Naive thymus-derived CD4-positive, alpha-beta T cell (primary cell): ENCODE measurements around the gene CHST3. TPM values are rescaled to one million over a fixed set of nuclear protein-coding genes. Genes with fewer than 3 reads are reported as not detected.

Source experiments
- ATAC-seq: fragments of 150-1000 bp; cut with Tn5 transposase; 2 replicates; pipeline ENCODE4 v1.10.0; 2021; ENCODE audit warnings: mild to moderate bottlenecking, moderate library complexity
- CTCF ChIA-PET: fragments of 350-600 bp; sonication (Branson Sonifier 250); formaldehyde crosslinking; loops from one replicate; lab custom pipeline; 2021; ENCODE audit warnings: antibody characterized with exemption; lab: Charles Lee
- POLR2A ChIA-PET: fragments of 350-600 bp; sonication (Branson Sonifier 250); formaldehyde crosslinking; loops from one replicate; lab custom pipeline; 2021; ENCODE audit warnings: antibody characterized with exemption, inconsistent platforms; lab: Charles Lee
- DNase-seq, 9 donors: peaks; one replicate each; pipeline versions ENCODE4 v3.0.0 to v3.0.0-alpha.2; 2020 to 2022; ENCODE audit warnings: mixed read lengths in 1 of 9
- H3K27ac ChIP-seq: one replicate; pipeline ENCODE4 v1.7.0; 2013; ENCODE audit warnings: mild to moderate bottlenecking, low read depth, low read length, moderate library complexity
- H3K27me3 ChIP-seq, 2 donors: one replicate each; pipeline ENCODE4 v1.7.0; 2013; ENCODE audit warnings: low read length in 2 of 2, mild to moderate bottlenecking in 2 of 2, moderate library complexity in 2 of 2; ENCODE audit not compliant: control insufficient read depth in 2 of 2, insufficient read depth in 2 of 2
- H3K36me3 ChIP-seq, 3 experiments: 1 replicate in 2 of 3; 2 replicates in 1 of 3; pipeline ENCODE4 v1.7.0; 2013; ENCODE audit warnings: low read length in 3 of 3, mild to moderate bottlenecking in 3 of 3, moderate library complexity in 1 of 3; ENCODE audit not compliant: insufficient read depth in 3 of 3, control insufficient read depth in 2 of 3
- H3K4me1 ChIP-seq, 2 donors: one replicate each; pipeline ENCODE4 v1.7.0; 2013; ENCODE audit warnings: low read length in 2 of 2, mild to moderate bottlenecking in 2 of 2, moderate library complexity in 1 of 2; ENCODE audit not compliant: control insufficient read depth in 2 of 2, insufficient read depth in 2 of 2
- H3K4me3 ChIP-seq: 2 replicates; pipeline ENCODE4 v1.7.0; 2013; ENCODE audit warnings: mild to moderate bottlenecking, low read length
- H3K9me3 ChIP-seq, 3 experiments: 1 replicate in 2 of 3; 2 replicates in 1 of 3; pipeline ENCODE4 v1.7.0; 2013; ENCODE audit warnings: low read length in 3 of 3; ENCODE audit not compliant: control insufficient read depth in 2 of 3
- H3K27ac Mint-ChIP-seq, 9 donors: one replicate each; pipeline ENCODE4 v1.8.0; 2020 to 2022; ENCODE audit warnings: mixed read lengths in 9 of 9, mild to moderate bottlenecking in 8 of 9, moderate library complexity in 5 of 9, inconsistent platforms in 2 of 9
- H3K27me3 Mint-ChIP-seq, 5 donors: one replicate each; pipeline ENCODE4 v1.8.0; 2021 to 2022; ENCODE audit warnings: mixed read lengths in 5 of 5, mild to moderate bottlenecking in 1 of 5
- H3K36me3 Mint-ChIP-seq, 5 donors: one replicate each; pipeline ENCODE4 v1.8.0; 2020 to 2022; ENCODE audit warnings: mixed read lengths in 5 of 5, mild to moderate bottlenecking in 3 of 5, inconsistent platforms in 1 of 5
- H3K4me1 Mint-ChIP-seq, 7 donors: one replicate each; pipeline ENCODE4 v1.8.0; 2020 to 2022; ENCODE audit warnings: mixed read lengths in 7 of 7, mild to moderate bottlenecking in 3 of 7, inconsistent platforms in 1 of 7
- H3K4me3 Mint-ChIP-seq, 10 donors: one replicate each; pipeline ENCODE4 v1.8.0; 2020 to 2022; ENCODE audit warnings: mild to moderate bottlenecking in 10 of 10, mixed read lengths in 10 of 10, moderate library complexity in 6 of 10, inconsistent platforms in 2 of 10
- H3K9me3 Mint-ChIP-seq, 11 donors: one replicate each; pipeline ENCODE4 v1.8.0; 2020 to 2022; ENCODE audit warnings: mixed read lengths in 11 of 11, mild to moderate bottlenecking in 4 of 11, inconsistent platforms in 1 of 11, moderate library complexity in 1 of 11
- intact Hi-C, 2 donors: fragments of 100-400 bp; cut with micrococcal nuclease; formaldehyde crosslinking; loops; one replicate each; pipeline ENCODE4 v1.15.1; 2023
- polyA plus RNA-seq, 2 donors: library from polyadenylated mRNA; unstranded; fragments of 300-500 nt; fragmentation: Illumina TruSeq; gene quantifications; one replicate each; pipeline ENCODE4 v1.2.3, GENCODE V29; 2021
- total RNA-seq, 6 experiments: library from RNA in 5 of 6; stranded (reverse) in 5 of 6; gene quantifications; 1 replicate in 5 of 6; 2 replicates in 1 of 6; pipeline ENCODE4 v1.2.3 and lab custom pipeline; 2021 to 2026

CHST3 gene
- total and polyA plus RNA-seq, 7 experiments from 2014 or later = 0.05 TPM; not detected in 6

DNA sequence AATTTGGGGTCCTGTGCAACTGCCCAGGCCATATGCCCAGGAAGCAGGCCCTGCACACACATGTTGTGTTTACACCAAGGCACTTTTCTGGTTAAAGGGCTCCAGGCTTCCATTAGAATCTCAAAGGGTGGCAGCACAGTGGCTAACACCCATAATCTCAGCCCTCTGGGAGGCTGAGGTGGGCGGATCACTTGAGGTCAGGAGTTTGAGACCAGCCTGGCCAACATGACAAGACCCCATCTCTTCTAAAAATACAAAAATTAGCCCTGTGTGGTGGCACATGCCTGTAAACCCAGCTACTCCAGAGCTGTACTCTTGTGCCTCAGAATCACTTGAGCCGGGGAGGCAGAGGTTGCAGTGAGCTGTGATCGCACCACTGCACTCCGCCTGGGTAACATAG is 70.6 kb downstream of the CHST3 start:
- H3K4me1 ChIP-seq = no peaks in the 10 kb centered on the region
- Mint-ChIP-seq H3K4me1 (peaks cover 0 to 4% (median 0%) of the 10 kb centered on the region in 7 donors), H3K9me3 (no peaks in the 10 kb centered on the region), H3K36me3 (no peaks in the 10 kb centered on the region), H3K27ac (no peak overlapping the region), H3K27me3 (peaks cover 0 to 9% (median 0%) of the 10 kb centered on the region in 5 donors), H3K4me3 (no peak overlapping the region)
- no peak for DNase-seq
- ATAC-seq = no peak
- ChIA-PET POLR2A (interaction anchor here (0.5 kb wide), 1 partner anchor 8 kb away, joined by 3 read pairs; no protein-coding TSS in a partner anchor), CTCF (no interaction called here)
- no peaks in the 10 kb centered on the region for H3K9me3 ChIP-seq
- H3K27me3 ChIP-seq = no peaks in the 10 kb centered on the region
- no peaks in the 10 kb centered on the region for H3K36me3 ChIP-seq
- H3K27ac ChIP-seq = no peak overlapping the region
- no peak overlapping the region for H3K4me3 ChIP-seq
- intact Hi-C loops = no loop called here

DNA sequence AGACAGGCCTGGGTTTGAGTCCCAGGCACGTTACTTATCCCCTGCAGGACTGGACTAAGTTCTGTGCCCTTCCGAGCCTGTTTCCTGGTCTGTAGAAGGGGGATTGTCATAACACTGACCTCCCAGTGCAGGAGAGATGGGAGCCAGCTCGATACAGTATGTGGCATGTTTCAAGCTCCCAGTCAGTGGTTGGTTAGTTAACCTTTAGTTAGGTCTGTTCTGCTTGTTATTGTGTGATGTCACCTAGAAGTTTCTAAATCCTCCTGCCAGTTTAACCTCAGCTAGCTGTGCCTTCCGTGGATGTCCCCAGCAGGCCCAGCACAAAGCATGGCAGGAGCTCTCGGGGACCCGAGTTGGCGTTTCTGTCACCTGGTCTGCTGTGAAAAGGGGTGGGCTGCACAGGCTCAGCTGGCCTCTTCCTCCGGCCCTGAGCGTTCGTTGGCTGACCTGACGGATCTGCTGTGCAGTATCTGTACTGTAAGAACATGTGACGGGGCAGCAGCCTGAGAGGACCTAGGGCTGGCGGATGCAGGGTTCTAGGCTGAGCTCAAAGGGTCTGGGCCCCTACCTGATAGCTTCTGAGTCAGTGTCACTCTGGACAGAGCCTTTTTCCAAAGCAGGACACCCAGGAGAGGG is 71.2 kb downstream of the CHST3 start:
- Mint-ChIP-seq H3K4me1 (peaks cover 0 to 2% (median 0%) of the 10 kb centered on the region in 7 donors), H3K9me3 (peaks cover 0 to 2% (median 0%) of the 10 kb centered on the region in 11 donors), H3K36me3 (no peaks in the 10 kb centered on the region), H3K4me3 (no peak overlapping the region), H3K27ac (no peak overlapping the region), H3K27me3 (peaks cover 0 to 9% (median 0%) of the 10 kb centered on the region in 5 donors)
- no peaks in the 10 kb centered on the region for H3K27me3 ChIP-seq
- no peak for ATAC-seq
- CTCF ChIA-PET = no interaction called here
- intact Hi-C loops = no loop called here
- H3K9me3 ChIP-seq = no peaks in the 10 kb centered on the region
- H3K4me3 ChIP-seq = no peak overlapping the region
- DNase-seq = no peak
- no peaks in the 10 kb centered on the region for H3K36me3 ChIP-seq
- POLR2A ChIA-PET = interaction anchor here (0.5 kb wide), 1 partner anchor 9 kb away, joined by 3 read pairs; no protein-coding TSS in a partner anchor
- H3K27ac ChIP-seq = no peak overlapping the region
- H3K4me1 ChIP-seq = no peaks in the 10 kb centered on the region

DNA sequence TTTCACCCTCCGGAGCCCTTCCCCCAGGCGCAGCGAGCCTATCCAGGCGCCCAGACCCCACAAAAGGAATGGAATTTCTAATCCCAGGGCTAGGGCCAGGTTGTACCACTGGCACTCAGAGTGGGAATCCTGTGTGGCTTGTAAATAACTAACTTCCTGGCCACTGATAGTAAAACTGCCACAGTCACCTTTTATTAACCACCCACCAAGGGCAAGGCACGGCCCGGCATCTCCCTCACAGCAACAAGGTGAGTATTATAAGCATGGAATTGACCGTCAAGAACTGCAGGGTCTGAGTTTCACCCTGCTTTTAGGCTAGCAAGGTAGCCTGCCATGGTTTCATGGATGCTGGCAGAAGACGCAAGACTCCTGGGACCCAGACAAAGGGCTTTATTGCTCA is 73.1 kb downstream of the CHST3 start:
- no peaks in the 10 kb centered on the region for H3K36me3 ChIP-seq
- DNase-seq (no peak), ATAC-seq (no peak)
- no peak overlapping the region for H3K27ac Mint-ChIP-seq
- POLR2A ChIA-PET = no interaction called here
- intact Hi-C loops = no loop called here
- peaks cover 0 to 2% (median 0%) of the 10 kb centered on the region in 11 donors for H3K9me3 Mint-ChIP-seq
- H3K4me3 ChIP-seq = no peak overlapping the region
- H3K27me3 Mint-ChIP-seq = no peaks in the 10 kb centered on the region
- no peaks in the 10 kb centered on the region for H3K9me3 ChIP-seq
- no peak overlapping the region for H3K27ac ChIP-seq
- H3K4me1 Mint-ChIP-seq = peaks cover 0 to 2% (median 0%) of the 10 kb centered on the region in 7 donors
- H3K27me3 ChIP-seq = no peaks in the 10 kb centered on the region
- H3K4me3 Mint-ChIP-seq = no peak overlapping the region
- CTCF ChIA-PET = no interaction called here
- no peaks in the 10 kb centered on the region for H3K36me3 Mint-ChIP-seq
- no peaks in the 10 kb centered on the region for H3K4me1 ChIP-seq

DNA sequence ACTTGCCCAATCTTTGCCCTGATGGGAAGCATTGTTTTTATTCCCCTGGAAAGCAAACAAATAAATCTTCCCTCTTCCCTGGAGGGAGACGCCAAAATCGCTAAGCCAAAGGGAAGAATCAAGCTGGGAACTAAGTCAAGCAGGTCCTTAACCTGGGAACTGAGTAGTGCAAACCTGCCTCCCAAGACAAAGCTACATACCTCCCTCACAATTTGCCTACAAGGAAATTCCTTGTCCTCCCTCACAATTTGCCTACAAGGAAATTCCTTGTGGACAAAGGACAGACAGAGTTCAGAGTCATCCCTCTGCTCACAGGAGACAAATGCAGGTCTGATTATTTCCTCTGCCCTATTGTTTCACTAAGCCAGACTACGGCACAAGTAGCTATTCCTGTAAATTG is 73.6 kb downstream of the CHST3 start:
- ATAC-seq (no peak), DNase-seq (no peak)
- H3K27ac Mint-ChIP-seq = no peak overlapping the region
- Histone ChIP-seq H3K36me3 (no peaks in the 10 kb centered on the region), H3K27ac (no peak overlapping the region), H3K4me3 (no peak overlapping the region), H3K4me1 (no peaks in the 10 kb centered on the region), H3K27me3 (no peaks in the 10 kb centered on the region), H3K9me3 (no peaks in the 10 kb centered on the region)
- CTCF ChIA-PET = interaction anchor here (0.7 to 1.3 kb wide), 2 partner anchors 9 to 11 kb away, joined by 3 to 4 read pairs; no protein-coding TSS in a partner anchor
- no peak overlapping the region for H3K4me3 Mint-ChIP-seq
- POLR2A ChIA-PET = no interaction called here
- H3K36me3 Mint-ChIP-seq = no peaks in the 10 kb centered on the region
- H3K4me1 Mint-ChIP-seq = peaks cover 0 to 2% (median 0%) of the 10 kb centered on the region in 7 donors
- intact Hi-C loops = no loop called here
- no peaks in the 10 kb centered on the region for H3K27me3 Mint-ChIP-seq
- peaks cover 0 to 2% (median 0%) of the 10 kb centered on the region in 11 donors for H3K9me3 Mint-ChIP-seq

DNA sequence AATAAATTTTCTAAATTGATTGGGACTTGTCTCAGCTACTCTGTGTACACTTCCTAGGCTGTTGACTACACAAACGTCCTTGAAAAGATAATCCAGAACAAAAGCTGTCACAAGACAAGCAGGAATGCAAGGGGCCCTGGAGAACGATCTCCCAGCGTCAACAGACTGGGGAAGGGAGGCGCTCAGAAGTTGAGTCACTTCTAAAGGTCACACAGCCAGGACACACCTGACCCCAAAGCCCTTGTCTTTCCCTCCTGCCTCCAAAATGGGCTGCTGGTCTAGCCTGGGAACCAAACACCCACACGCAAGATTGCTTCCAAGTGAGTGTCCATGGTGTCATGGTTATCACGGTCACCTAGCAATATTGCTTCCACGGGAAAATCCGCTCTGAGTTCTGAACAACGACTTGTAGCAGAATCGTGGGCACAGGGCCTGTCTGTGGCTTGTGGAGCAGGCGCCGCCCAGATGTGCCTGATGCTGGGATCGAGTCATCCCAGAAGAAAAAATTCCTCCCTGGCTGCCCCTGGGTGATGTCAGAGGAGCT is 74.3 kb downstream of the CHST3 start:
- ATAC-seq (no peak), DNase-seq (no peak)
- H3K4me3 ChIP-seq = no peak overlapping the region
- Mint-ChIP-seq H3K9me3 (peaks cover 0 to 2% (median 0%) of the 10 kb centered on the region in 11 donors), H3K4me3 (no peak overlapping the region), H3K27me3 (no peaks in the 10 kb centered on the region), H3K27ac (no peak overlapping the region), H3K36me3 (no peaks in the 10 kb centered on the region), H3K4me1 (peaks cover 0 to 2% (median 0%) of the 10 kb centered on the region in 7 donors)
- POLR2A ChIA-PET = no interaction called here
- H3K36me3 ChIP-seq = no peaks in the 10 kb centered on the region
- no peaks in the 10 kb centered on the region for H3K4me1 ChIP-seq
- no peak overlapping the region for H3K27ac ChIP-seq
- no peaks in the 10 kb centered on the region for H3K9me3 ChIP-seq
- intact Hi-C loops = no loop called here
- no peaks in the 10 kb centered on the region for H3K27me3 ChIP-seq
- CTCF ChIA-PET = interaction anchor here (1.3 kb wide), 1 partner anchor 10 kb away, joined by 4 read pairs; no protein-coding TSS in a partner anchor

DNA sequence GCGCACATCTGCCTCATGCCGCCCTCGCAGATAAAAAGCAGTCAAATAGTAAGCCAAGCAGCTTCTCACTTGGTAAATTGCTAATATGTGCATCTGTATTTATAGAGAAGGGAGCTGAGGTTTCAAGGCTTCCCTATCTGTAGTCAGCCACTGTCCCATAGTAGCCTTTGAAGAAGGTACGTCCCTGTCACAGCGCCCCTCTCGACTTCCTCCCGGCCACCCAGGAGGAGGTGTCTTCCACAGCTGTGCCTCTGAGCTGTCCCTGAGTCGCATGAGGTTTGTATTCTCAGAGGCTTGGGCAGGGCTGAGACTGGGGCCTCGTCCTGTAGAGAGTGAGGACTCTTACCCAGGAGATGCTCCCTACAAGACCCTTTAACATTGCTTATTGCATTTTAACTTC is 75.2 kb downstream of the CHST3 start:
- no peak for DNase-seq
- Histone ChIP-seq H3K36me3 (no peaks in the 10 kb centered on the region), H3K4me3 (no peak overlapping the region), H3K27ac (no peak overlapping the region), H3K27me3 (no peaks in the 10 kb centered on the region), H3K9me3 (no peaks in the 10 kb centered on the region), H3K4me1 (no peaks in the 10 kb centered on the region)
- no peaks in the 10 kb centered on the region for H3K36me3 Mint-ChIP-seq
- ChIA-PET POLR2A (no interaction called here), CTCF (interaction anchor here (0.5 to 1.8 kb wide), 4 partner anchors 9 to 143 kb away, joined by 3 to 5 read pairs (median 4); no protein-coding TSS in a partner anchor)
- H3K4me3 Mint-ChIP-seq = no peak overlapping the region
- H3K4me1 Mint-ChIP-seq = peaks cover 0 to 2% (median 0%) of the 10 kb centered on the region in 7 donors
- intact Hi-C loops = no loop called here
- no peak for ATAC-seq
- no peak overlapping the region for H3K27ac Mint-ChIP-seq
- H3K9me3 Mint-ChIP-seq = peaks cover 0 to 2% (median 0%) of the 10 kb centered on the region in 11 donors
- no peaks in the 10 kb centered on the region for H3K27me3 Mint-ChIP-seq
